ENCODE data around the gene TF. TPM values are rescaled to one million over a fixed set of nuclear protein-coding genes. Genes with fewer than 3 reads are reported as not detected.

TF gene
- total and polyA plus RNA-seq, 10 of the 15 experiments (the other 5 are each of a cell fraction or from before 2014, with no cell fraction given) = under 0.01 to 8.9 (median 0.05) TPM; not detected in 1

DNA sequence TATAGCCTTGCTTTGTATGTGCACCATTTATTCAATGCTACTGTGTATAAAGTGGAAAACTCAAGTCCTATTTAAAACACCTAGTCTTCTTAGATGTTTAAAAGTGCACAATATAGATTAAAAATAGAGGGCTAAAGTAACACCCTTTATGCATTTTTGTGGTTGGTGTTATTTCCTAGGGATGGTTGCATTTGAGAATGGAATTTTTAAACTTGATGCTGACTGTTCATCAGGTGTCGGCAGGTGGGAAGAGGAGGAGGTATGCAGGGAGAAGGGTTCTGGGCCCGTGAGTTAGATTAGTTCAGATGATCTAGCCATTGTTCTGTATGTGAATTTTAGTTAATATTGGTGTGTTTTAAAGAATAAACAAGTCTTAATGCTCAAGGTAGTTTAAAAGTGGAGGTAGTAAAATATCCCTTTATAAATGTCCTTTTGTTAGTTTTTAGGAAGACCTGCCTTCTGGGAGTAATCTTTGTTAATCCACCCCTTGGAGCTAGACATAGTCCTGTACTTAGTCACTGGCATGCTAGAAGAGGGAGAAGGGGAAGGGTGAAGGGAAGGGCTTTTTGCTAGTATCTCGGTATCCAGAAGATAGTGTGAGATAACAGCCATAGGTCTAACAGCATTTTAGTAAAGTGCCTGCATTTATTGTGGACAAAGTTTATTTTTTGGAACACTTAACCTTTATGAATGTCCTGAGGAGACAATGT lies 51.4 kb downstream of the TF start:
- RAD21 ChIA-PET (ENCODE audit: unreplicated experiment) = no interaction called here
- H3K27me3 ChIP-seq (replicated peaks in 1 of 2; ENCODE audit: control insufficient read depth in 2 of 2, insufficient read depth in 2 of 2, low read length in 1 of 2) = no peaks in the 10 kb centered on the region
- H2AFZ ChIP-seq (ENCODE audit: control insufficient read depth, low read depth, low read length) = no peak overlapping the region
- WGBS (ENCODE audit: insufficient coverage, insufficient replicate concordance, low lambda C conversion rate, missing lambda C conversion rate) = 46% methylated on average over 3 of the region's 3 CpGs
- CTCF ChIA-PET = no interaction called here
- H4K20me1 ChIP-seq (ENCODE audit: control insufficient read depth, insufficient read depth) = no peaks in the 10 kb centered on the region
- POLR2A ChIA-PET = no interaction called here
- FAIRE-seq = no peak
- TF ChIP-seq RAD51 (IDR thresholded peaks at IDR 0.05) (no peak), SIX5 (IDR thresholded peaks at IDR 0.05; ENCODE audit: low read depth, low read length, severe bottlenecking) (no peak), CHD1 (IDR thresholded peaks at IDR 0.05; ENCODE audit: low read depth, low read length) (no peak), HDAC2 (IDR thresholded peaks at IDR 0.05) (no peak), HDAC6 (IDR thresholded peaks at IDR 0.05; ENCODE audit: unreplicated experiment) (no peak), YBX1 (IDR thresholded peaks at IDR 0.05) (no peak), PML (IDR thresholded peaks at IDR 0.05; ENCODE audit: low read length) (no peak), NFYA (IDR thresholded peaks at IDR 0.05; ENCODE audit: borderline replicate concordance, low read depth, low read length) (no peak), SMAD5 (IDR thresholded peaks at IDR 0.05; ENCODE audit: low read depth) (no peak)
- TF ChIP-seq, protein P1, sequence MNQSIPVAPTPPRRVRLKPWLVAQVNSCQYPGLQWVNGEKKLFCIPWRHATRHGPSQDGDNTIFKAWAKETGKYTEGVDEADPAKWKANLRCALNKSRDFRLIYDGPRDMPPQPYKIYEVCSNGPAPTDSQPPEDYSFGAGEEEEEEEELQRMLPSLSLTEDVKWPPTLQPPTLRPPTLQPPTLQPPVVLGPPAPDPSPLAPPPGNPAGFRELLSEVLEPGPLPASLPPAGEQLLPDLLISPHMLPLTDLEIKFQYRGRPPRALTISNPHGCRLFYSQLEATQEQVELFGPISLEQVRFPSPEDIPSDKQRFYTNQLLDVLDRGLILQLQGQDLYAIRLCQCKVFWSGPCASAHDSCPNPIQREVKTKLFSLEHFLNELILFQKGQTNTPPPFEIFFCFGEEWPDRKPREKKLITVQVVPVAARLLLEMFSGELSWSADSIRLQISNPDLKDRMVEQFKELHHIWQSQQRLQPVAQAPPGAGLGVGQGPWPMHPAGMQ (IDR thresholded peaks at IDR 0.05; ENCODE audit: borderline replicate concordance) = no peak
- no peak overlapping the region for H3K4me2 ChIP-seq (ENCODE audit: control insufficient read depth, insufficient read depth)
- H3K4me1 ChIP-seq (ENCODE audit: control insufficient read depth, insufficient read depth, low read length) = no peaks in the 10 kb centered on the region; the same call in 1 of the 2 replicates
- H3K9ac ChIP-seq (ENCODE audit: control insufficient read depth, insufficient read depth, low read length) = no peak overlapping the region
- in situ Hi-C loops (cut with MboI) = no loop called here
- no peak for DNase-seq (ENCODE audit: low read depth, low spot score)
- H3K9me3 ChIP-seq (replicated peaks; ENCODE audit: control insufficient read depth, insufficient read depth, low read length) = no peaks in the 10 kb centered on the region; the same call in 2 of the 3 replicates
- no peak overlapping the region for H3K27ac ChIP-seq (ENCODE audit: control insufficient read depth, insufficient read depth)
- no peak for ATAC-seq
- no TSS peak for BruUV-seq (replicated peaks)
- no peaks in the 10 kb centered on the region for H3K79me2 ChIP-seq (ENCODE audit: control insufficient read depth, insufficient read depth, low read length)
- no peak overlapping the region for H3K4me3 ChIP-seq
- H3K36me3 ChIP-seq (ENCODE audit: control insufficient read depth in 2 of 2, insufficient read depth in 2 of 2, low read length in 1 of 2) = no peaks in the 10 kb centered on the region
- intact Hi-C loops (cut with micrococcal nuclease; ENCODE audit: unreplicated experiment) = no loop called here
- SMC1A ChIA-PET (ENCODE audit: uncharacterized antibody, unreplicated experiment) = interaction anchor here (1.0 kb wide), 1 partner anchor 16 kb away, joined by 3 read pairs; no protein-coding TSS in a partner anchor

All from GM12878 (cell line).